ENCODE data around the gene COL4A1.

The COL4A1 gene

DNA sequence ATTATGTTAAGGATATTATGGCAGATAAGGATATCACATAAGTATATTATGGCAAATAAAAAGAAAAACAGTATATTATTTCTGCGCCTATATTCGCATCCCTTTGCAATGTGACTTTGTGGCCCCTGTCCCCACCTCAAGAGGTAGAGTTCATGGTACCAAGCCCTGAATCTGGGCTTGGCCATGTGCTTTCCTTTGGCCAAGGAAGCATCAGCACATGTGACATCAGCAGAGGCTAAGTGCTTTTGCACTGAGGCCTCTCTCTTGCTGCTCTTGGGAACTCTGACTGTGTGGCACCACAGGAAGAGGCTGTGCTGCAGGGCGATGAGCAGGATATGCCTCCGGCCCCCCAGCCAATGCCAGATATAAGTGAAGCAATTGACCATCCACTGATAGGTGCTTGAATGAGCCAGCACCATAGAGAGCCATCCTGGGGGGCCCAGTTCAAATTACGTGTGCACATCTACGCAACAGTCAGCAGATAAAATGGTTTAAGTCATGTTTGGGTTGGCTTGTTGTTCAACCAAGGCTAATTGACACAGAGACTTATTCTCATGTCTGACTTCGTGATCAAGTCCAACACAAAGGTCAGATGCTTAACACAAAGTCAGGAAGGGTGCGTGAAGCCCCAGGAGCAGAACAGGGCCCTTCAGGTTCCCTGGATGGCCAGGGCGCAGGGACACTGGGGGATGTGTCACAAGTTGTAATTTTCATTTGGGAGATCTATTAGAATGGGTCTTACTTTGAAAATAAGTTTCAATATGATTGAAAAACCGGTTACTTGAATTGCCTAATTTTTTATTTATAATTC lies 173.3 kb downstream of the COL4A1 start:
- TF ChIP-seq YY1 (IDR thresholded peaks at IDR 0.05; ENCODE audit: low read depth) (no peak), TAF1 (IDR thresholded peaks at IDR 0.05; ENCODE audit: low read depth) (no peak), EGR1 (IDR thresholded peaks at IDR 0.05) (no peak), NFIC (IDR thresholded peaks at IDR 0.05) (no peak), FOXM1 (IDR thresholded peaks at IDR 0.05; ENCODE audit: borderline replicate concordance, low read depth) (no peak), CREB1 (IDR thresholded peaks at IDR 0.05; ENCODE audit: low read depth) (no peak), EP300 (IDR thresholded peaks at IDR 0.05; ENCODE audit: borderline replicate concordance) (no peak), TCF12 (IDR thresholded peaks at IDR 0.05; ENCODE audit: low read depth) (no peak), TEAD4 (IDR thresholded peaks at IDR 0.05) (no peak)
- TF ChIP-seq, protein P1, sequence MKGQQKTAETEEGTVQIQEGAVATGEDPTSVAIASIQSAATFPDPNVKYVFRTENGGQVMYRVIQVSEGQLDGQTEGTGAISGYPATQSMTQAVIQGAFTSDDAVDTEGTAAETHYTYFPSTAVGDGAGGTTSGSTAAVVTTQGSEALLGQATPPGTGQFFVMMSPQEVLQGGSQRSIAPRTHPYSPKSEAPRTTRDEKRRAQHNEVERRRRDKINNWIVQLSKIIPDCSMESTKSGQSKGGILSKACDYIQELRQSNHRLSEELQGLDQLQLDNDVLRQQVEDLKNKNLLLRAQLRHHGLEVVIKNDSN (IDR thresholded peaks at IDR 0.05) = no peak
- TF ChIP-seq, protein P2, sequence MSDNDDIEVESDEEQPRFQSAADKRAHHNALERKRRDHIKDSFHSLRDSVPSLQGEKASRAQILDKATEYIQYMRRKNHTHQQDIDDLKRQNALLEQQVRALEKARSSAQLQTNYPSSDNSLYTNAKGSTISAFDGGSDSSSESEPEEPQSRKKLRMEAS (IDR thresholded peaks at IDR 0.05) = no peak
- TF ChIP-seq, protein P3, sequence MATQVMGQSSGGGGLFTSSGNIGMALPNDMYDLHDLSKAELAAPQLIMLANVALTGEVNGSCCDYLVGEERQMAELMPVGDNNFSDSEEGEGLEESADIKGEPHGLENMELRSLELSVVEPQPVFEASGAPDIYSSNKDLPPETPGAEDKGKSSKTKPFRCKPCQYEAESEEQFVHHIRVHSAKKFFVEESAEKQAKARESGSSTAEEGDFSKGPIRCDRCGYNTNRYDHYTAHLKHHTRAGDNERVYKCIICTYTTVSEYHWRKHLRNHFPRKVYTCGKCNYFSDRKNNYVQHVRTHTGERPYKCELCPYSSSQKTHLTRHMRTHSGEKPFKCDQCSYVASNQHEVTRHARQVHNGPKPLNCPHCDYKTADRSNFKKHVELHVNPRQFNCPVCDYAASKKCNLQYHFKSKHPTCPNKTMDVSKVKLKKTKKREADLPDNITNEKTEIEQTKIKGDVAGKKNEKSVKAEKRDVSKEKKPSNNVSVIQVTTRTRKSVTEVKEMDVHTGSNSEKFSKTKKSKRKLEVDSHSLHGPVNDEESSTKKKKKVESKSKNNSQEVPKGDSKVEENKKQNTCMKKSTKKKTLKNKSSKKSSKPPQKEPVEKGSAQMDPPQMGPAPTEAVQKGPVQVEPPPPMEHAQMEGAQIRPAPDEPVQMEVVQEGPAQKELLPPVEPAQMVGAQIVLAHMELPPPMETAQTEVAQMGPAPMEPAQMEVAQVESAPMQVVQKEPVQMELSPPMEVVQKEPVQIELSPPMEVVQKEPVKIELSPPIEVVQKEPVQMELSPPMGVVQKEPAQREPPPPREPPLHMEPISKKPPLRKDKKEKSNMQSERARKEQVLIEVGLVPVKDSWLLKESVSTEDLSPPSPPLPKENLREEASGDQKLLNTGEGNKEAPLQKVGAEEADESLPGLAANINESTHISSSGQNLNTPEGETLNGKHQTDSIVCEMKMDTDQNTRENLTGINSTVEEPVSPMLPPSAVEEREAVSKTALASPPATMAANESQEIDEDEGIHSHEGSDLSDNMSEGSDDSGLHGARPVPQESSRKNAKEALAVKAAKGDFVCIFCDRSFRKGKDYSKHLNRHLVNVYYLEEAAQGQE (IDR thresholded peaks at IDR 0.05; ENCODE audit: low read depth) = no peak

DNA sequence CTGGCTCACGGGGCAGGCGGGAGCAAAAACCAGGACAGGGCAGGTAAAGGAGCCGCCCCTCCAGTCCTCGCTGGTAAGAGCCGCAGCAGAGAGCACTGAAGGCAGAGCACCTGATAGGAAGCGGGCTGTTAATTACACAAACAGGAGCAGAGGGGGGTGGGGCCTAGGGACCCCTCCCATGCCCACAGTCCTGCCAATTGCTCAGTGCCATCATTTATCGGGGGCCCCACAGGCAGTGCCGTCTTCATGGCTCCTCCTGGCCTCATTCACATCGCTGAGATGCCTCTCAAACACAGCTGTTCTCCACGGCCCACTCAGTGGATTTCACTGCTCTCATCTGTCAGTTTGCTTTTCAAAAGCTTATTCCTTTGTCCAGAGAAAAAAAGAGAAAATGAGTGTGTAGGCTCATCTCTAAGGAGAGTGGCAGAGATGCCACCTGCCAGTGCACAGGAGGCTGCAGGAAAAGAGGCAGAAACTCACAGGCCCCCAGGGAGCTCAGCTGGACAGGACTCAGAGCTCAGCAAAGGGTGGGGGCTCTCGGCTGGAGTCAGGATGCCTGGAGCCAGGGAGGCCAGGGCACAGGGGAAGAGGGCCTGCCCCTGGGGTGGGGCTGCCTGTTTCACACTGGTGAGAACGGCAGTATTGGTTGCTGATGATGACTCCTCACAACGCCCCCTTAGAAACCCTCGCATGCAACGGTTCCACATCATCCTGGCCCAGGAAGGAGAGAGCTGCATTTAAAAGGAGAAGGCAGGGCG lies 174.6 kb downstream of the COL4A1 start:
- TF ChIP-seq FOXM1 (IDR thresholded peaks at IDR 0.05; ENCODE audit: borderline replicate concordance, low read depth) (no peak), CEBPB (IDR thresholded peaks at IDR 0.05) (no peak)
- TF ChIP-seq, protein P3 (IDR thresholded peaks at IDR 0.05; ENCODE audit: low read depth) = no peak

DNA sequence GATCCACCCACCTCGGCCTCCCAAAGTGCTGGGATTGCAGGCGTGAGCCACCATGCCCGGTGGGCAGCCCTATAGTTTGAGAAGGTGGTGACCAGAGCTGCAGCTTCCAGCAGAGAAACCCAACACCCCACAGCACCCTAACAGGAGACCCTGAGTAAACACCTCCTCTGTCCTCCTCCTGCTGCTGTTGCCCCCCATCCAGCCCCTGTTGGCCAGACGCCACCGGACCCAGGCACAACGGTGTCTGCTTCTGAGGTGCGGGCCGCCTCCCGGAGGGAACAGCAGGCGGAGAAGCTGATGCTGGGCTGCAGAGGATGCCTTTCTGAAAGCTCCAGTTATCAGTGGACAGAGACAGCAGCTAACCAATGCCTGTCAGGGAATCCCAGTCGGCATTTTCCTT lies 175.5 kb downstream of the COL4A1 start:
- TF ChIP-seq ZBTB7A (IDR thresholded peaks at IDR 0.05; ENCODE audit: low read depth) (no peak), CREB1 (IDR thresholded peaks at IDR 0.05; ENCODE audit: low read depth) (no peak)

DNA sequence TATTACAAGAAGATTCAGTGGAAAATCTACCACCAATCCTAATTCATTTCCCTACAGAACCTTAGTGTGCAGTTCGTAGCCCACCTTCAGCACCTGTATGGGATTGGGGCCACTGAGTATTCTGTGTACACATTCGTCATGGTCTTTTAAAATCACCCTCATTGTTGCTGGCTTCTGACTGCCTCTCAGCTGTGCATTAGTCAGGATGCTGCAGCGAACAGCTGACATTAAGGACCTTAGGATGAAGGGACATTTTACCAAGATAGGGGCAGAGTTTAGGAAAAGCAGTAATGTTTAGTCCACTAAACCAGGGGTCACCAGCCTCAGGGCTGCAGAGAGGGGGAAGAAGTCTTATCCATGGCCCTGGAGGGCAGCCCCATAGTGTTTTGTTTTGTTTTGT lies 176.5 kb downstream of the COL4A1 start:
- TF ChIP-seq CREB1 (IDR thresholded peaks at IDR 0.05; ENCODE audit: low read depth) = no peak
- no peak for TF ChIP-seq EGR1 (IDR thresholded peaks at IDR 0.05)
- no peak for TF ChIP-seq TEAD4 (IDR thresholded peaks at IDR 0.05)
- TF ChIP-seq TAF1 (IDR thresholded peaks at IDR 0.05; ENCODE audit: low read depth) = no peak
- TF ChIP-seq FOXM1 (IDR thresholded peaks at IDR 0.05; ENCODE audit: borderline replicate concordance, low read depth) = no peak
- TF ChIP-seq, protein P1 (IDR thresholded peaks at IDR 0.05) = no peak
- no peak for TF ChIP-seq NFIC (IDR thresholded peaks at IDR 0.05)
- TF ChIP-seq, protein P2 (IDR thresholded peaks at IDR 0.05) = no peak
- TF ChIP-seq TCF12 (IDR thresholded peaks at IDR 0.05; ENCODE audit: low read depth) = no peak
- no peak for TF ChIP-seq RAD21 (IDR thresholded peaks at IDR 0.05; ENCODE audit: low read depth)
- no peak for TF ChIP-seq EP300 (IDR thresholded peaks at IDR 0.05; ENCODE audit: borderline replicate concordance)
- no peak for TF ChIP-seq ZBTB7A (IDR thresholded peaks at IDR 0.05; ENCODE audit: low read depth)
- no peak for TF ChIP-seq YY1 (IDR thresholded peaks at IDR 0.05; ENCODE audit: low read depth)

DNA sequence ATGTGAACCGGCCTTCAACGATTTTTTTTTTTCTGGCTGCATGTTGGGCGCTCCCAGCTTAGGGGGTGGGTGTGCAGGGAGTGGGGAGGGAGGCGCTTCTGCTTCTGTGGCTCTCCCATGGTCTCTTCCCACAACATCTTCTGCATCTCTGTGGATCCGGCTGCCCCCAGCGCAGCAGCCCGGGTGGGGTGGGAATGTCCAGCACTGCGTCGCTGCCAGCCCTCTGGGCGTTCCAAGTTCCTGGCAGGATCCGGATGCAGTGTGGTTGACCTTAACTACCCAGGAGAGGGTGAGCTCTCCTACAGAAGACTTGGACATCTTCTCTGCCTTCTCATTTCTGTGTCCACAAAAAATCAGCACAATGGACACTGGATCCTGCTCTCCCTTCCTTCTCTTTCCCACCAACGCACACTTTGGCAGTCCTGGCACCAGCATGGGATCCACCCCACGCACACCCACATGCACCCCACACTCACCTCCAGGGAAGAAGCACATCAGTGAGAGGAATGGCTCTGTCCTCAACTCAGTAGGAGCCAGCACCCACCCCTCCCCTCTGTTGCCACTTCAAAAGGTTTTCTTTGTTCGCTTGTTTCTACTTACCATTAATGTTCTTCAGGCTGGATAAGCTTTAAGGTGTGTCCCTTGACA lies 177.3 kb downstream of the COL4A1 start:
- TF ChIP-seq TCF12 (IDR thresholded peaks at IDR 0.05; ENCODE audit: low read depth) = no peak
- no peak for TF ChIP-seq CREB1 (IDR thresholded peaks at IDR 0.05; ENCODE audit: low read depth)
- TF ChIP-seq NFIC (IDR thresholded peaks at IDR 0.05) = no peak
- TF ChIP-seq YY1 (IDR thresholded peaks at IDR 0.05; ENCODE audit: low read depth) = no peak
- TF ChIP-seq TEAD4 (IDR thresholded peaks at IDR 0.05) = no peak
- TF ChIP-seq EGR1 (IDR thresholded peaks at IDR 0.05) = no peak
- no peak for TF ChIP-seq ZBTB7A (IDR thresholded peaks at IDR 0.05; ENCODE audit: low read depth)
- no peak for TF ChIP-seq CEBPB (IDR thresholded peaks at IDR 0.05)
- TF ChIP-seq TAF1 (IDR thresholded peaks at IDR 0.05; ENCODE audit: low read depth) = no peak
- TF ChIP-seq, protein P2 (IDR thresholded peaks at IDR 0.05) = no peak
- TF ChIP-seq, protein P3 (IDR thresholded peaks at IDR 0.05; ENCODE audit: low read depth) = no peak
- no peak for TF ChIP-seq RAD21 (IDR thresholded peaks at IDR 0.05; ENCODE audit: low read depth)
- TF ChIP-seq FOXM1 (IDR thresholded peaks at IDR 0.05; ENCODE audit: borderline replicate concordance, low read depth) = no peak
- TF ChIP-seq, protein P1 (IDR thresholded peaks at IDR 0.05) = no peak
- no peak for TF ChIP-seq EP300 (IDR thresholded peaks at IDR 0.05; ENCODE audit: borderline replicate concordance)

Measured in Ishikawa (cell line).